GM18505 (cell line): ENCODE data around the gene TMEM108.

ENCODE experiments used
- ATAC-seq: cut with Tn5 transposase; IDR thresholded peaks from one replicate; pipeline ENCODE4 v1.9.1; 2021; ENCODE audit not compliant: unreplicated experiment
- POLR2A ChIP-seq: IDR thresholded peaks from 4 replicates; pipeline ENCODE4 v1.6.1; 2011; ENCODE audit warnings: borderline replicate concordance; ENCODE audit not compliant: insufficient read depth, insufficient read length; ENCODE audit errors: extremely low read depth

TMEM108 gene

DNA sequence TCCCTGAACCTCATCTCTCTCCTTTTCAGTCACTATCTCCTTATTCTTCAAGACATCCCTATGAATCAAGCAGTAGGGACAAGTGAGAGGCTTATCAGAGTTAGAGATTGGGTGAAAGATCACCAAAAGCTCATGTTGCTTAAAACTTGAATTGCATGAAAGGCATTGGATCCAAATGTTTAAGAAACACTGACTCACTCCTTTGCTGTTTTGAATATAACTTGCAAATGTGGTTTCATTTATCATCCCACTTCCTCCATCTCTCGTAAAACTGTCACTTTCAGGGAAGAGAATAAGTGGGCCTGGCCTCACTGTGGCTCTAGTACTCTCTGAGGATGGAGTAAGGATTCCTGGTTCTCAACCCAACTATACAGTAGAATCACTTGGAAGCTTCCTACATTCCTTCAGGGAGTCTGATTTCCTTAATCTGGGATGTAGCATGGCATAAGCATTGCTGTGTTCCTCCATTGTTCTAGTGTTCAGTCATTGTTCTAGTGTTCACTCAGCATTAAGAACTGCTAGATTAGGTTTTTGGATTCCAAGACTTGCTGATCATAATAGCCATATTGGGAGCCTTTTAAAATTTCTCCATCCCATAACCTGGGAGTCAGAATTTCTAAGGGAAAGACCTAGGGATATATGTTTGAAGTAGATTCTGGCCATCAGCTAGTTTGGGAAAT is 171.8 kb downstream of the TMEM108 start:
- TF ChIP-seq POLR2A, result no peak
- no peak for ATAC-seq

DNA sequence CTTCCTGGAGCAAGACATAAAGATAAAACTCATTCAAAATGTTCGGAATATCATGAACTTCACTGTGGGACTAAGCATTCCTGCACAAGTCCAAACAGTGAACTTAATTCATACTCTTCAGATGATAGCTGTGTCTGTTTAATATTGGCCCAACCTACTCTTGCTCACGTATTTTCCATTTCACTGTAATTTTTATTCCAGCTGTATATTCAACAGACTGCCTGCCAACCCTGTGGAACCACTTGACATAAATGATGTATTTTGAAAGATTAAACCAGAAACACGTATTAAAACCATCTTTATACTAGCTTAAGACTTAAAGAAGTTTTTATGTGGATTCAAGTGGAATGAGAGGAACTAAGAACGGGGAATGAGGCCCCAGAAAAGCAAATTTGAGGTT is 172.5 kb downstream of the TMEM108 start:
- no peak for ATAC-seq
- TF ChIP-seq POLR2A, result no peak

GRCh38 chr3:133211449-133211848 is 173.3 kb downstream of the TMEM108 start:
- ATAC-seq, result peak; percentile 92
- no peak for TF ChIP-seq POLR2A

GRCh38 chr3:133211856-133212255 is 173.7 kb downstream of the TMEM108 start:
- TF ChIP-seq POLR2A, result no peak
- ATAC-seq, result no peak

DNA sequence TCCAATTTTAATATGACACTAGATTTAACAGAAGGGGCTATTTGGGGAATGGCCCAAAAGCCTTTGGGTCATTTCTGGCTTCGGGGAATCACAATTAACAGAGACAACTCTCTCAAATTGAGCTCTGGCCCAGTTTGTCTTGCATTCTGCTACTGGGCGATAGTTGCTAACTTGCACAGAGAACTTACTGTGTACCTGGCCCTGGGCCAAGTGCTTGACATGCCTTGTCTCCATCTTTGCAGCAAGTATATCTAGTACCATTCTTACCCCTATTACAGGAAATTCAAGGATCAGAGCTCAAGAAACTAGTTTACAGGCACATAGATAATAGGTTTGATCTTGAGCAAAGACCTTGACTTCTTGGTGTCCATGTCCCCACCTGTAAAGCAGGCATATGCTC is 175.7 kb downstream of the TMEM108 start:
- TF ChIP-seq POLR2A, result no peak
- no peak for ATAC-seq

GRCh38 chr3:133227813-133228212 is 189.6 kb downstream of the TMEM108 start:
- TF ChIP-seq POLR2A, result no peak
- no peak for ATAC-seq

DNA sequence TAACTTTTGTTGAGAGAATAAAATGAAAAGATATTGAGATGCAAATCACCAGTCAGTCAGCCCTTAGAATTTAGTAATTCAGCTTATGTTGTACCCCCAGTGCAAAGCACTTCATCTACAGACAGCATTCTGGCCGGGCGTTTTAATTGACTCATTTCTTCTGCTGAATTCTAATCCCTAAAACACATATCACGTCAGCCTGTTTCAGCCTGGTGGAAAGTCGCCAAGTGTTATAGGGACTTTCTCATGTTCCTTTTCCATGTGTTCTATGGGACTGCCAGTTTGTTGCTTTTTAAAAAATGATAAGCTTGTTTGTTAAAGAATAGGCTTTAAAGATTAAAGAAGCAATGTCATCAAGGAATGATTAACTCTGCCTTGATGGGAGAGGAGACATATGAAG is 192.0 kb downstream of the TMEM108 start:
- no peak for ATAC-seq
- no peak for TF ChIP-seq POLR2A

DNA sequence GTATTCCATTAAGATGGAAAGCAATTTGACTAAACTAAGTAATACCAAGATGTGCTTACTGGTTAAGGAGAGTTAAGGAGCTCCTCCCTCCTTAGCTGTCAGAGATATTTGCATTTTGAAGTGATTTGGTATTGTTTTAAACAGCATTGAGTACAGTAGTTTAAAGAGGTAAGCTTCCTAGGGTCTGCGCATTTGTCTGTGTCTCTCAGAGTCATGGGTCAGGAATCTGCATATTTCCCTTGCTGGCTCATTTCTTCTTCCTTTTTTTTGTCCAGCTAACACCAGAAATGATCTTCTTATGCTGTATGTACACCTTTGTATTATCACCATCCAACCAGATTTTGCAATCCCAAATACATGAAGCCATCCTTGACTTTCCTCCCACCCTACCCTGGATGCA is 198.7 kb downstream of the TMEM108 start:
- no peak for TF ChIP-seq POLR2A
- ATAC-seq, result no peak

GRCh38 chr3:133237380-133237779 is 199.2 kb downstream of the TMEM108 start:
- TF ChIP-seq POLR2A, result no peak
- ATAC-seq, result no peak

- no peak for ATAC-seq
- TF ChIP-seq POLR2A, result no peak
Observed at GRCh38 chr3:133238015-133238414, 199.8 kb downstream of the TMEM108 start.

DNA sequence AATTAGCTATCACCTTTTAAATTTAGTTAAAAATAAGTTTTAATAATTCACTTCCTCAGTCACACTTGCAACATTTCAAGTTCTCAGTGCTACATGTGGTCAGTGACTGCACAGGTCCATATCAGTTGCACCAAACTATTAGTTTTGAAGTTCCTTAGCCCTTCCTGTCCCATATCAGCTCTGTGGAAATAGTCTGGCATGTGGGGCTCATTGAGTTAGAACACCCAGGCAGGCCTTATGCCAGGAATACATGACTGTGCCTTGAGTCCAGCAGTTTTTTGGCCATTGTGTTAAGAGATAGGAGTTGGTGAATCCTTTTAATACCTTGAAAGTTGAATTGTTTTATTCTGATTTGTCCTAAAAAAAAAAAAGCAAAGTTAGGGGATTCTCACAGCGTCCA is 207.9 kb downstream of the TMEM108 start:
- TF ChIP-seq POLR2A, result no peak
- ATAC-seq, result no peak

DNA sequence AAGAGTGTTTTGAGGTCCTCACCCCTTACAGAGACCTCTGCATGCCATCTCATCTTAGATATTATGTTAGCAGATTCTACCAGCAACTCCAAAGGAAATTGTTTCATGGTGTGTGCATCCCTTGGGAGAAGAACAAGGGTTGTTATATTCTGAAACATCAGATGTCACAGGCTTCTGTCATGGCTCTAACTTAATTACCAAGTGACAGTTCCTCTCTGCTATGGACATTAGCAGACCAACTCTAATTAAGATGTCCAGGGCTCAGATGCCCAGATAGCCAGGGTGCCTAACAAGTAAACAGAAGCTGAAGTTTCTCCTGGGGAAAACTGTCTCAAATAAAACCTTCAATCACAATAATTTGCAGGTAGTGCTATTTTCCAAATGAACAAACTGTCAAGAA is 208.6 kb downstream of the TMEM108 start:
- ATAC-seq, result no peak
- no peak for TF ChIP-seq POLR2A

- TF ChIP-seq POLR2A, result no peak
- ATAC-seq, result no peak
Observed at GRCh38 chr3:133248389-133248788, 210.2 kb downstream of the TMEM108 start.

DNA sequence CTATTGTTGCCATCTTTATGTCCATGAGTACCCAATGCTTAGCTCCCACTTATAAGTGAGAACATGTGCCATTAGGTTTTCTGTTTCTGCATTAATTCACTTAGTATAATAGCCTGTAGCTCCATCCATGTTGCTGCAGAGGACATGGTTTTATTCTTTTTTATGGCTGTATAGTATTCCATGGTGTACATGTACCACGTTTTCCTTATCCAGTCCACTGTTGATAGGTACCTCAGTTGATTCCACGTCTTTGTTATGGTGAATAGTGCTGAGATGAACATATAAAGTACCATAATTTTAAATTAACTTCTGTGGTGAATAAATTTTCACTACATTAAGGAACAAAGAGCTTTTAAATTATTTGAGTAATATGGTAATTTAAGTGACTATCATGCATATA is 211.3 kb downstream of the TMEM108 start:
- TF ChIP-seq POLR2A, result no peak
- ATAC-seq, result no peak

DNA sequence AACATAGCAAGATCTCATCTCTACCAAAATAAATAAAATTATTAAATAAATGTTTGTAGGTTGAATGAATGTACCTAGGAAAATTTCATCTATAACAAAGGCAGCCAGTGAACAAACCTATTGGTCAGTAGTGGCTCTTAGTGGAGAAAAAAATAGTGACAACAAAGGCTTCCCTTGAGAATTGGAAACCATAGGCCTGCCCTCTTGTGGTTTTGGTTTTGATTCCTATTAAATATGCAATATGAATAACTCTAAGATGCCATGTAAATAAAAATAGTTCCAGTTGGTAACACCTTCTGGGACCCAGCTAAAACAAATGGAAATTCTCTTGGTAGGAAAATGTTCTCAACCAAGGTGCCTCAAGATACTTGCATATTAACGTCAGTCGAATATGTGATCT is 216.0 kb downstream of the TMEM108 start:
- TF ChIP-seq POLR2A, result no peak
- ATAC-seq, result no peak
